Peyer's patch (tissue), 4 donors: ENCODE results near the gene CCDC73.

ENCODE experiments used
- CTCF ChIP-seq, 6 experiments: fragments of 450-650 bp in 4 of 6; fragments of 200-600 bp in 2 of 6; sonication (generic) in 1 of 6; IDR thresholded peaks; one replicate each; pipeline ENCODE4 v1.5.1; 2017 to 2019; ENCODE audit warnings: antibody characterized with exemption in 6 of 6, mild to moderate bottlenecking in 3 of 6, moderate library complexity in 1 of 6
- POLR2A ChIP-seq, 2 donors: fragments of 450-650 bp; IDR thresholded peaks; one replicate each; pipeline ENCODE4 v1.5.1; 2017; ENCODE audit warnings: antibody characterized with exemption in 2 of 2, mild to moderate bottlenecking in 2 of 2, moderate library complexity in 2 of 2

- TF ChIP-seq CTCF (IDR thresholded peaks at IDR 0.05) (no peak), POLR2A (IDR thresholded peaks at IDR 0.05) (no peak)
Observed at GRCh38 chr11:32796425-32796824, 2.0 kb upstream of the CCDC73 start.
